Endothelial cell of umbilical vein (primary cell): ENCODE measurements around the gene TSKU. TPM values are rescaled to one million over a fixed set of nuclear protein-coding genes. Genes with fewer than 3 reads are reported as not detected.

ENCODE experiments used
- BruUV-seq: library from RNA; stranded (reverse); fragments of 400-500 nt; replicated peaks from 2 replicates; lab custom pipeline; 2021; lab: Mats Ljungman, UMichigan
- CTCF ChIA-PET: fragments of 300-600, 350-600 bp; sonication (Branson Sonifier 250); formaldehyde crosslinking; loops from one replicate; lab custom pipeline; 2021; ENCODE audit warnings: antibody characterized with exemption, inconsistent platforms; lab: Charles Lee
- POLR2A ChIA-PET: fragments of 300-600, 350-600 bp; sonication (Branson Sonifier 250); formaldehyde crosslinking; loops from one replicate; lab custom pipeline; 2021; ENCODE audit warnings: antibody characterized with exemption, inconsistent platforms; lab: Charles Lee
- DNase-seq: peaks from one replicate; pipeline ENCODE4 v3.0.0-alpha.2; 2011; ENCODE audit warnings: low read depth, low spot score
- FAIRE-seq: peaks from 2 replicates; lab custom pipeline; 2011; peaks lifted over from hg19 to GRCh38; lab: Jason Lieb, UNC
- H2AFZ ChIP-seq: 2 replicates; pipeline ENCODE4 v1.6.0; 2012; ENCODE audit warnings: low read depth, low read length, control low read depth, inconsistent platforms
- H3K27ac ChIP-seq: 2 replicates; pipeline ENCODE4 v1.5.1; 2011; ENCODE audit warnings: low read depth, mild to moderate bottlenecking, control low read depth, low read length, moderate library complexity; ENCODE audit not compliant: insufficient read depth
- H3K27me3 ChIP-seq, 2 experiments: 2 replicates each; pipeline versions ENCODE4 v1.6.0 to v1.6.1; 2011; ENCODE audit warnings: low read length in 2 of 2, mixed read lengths in 1 of 2; ENCODE audit not compliant: control insufficient read depth in 2 of 2, insufficient read depth in 2 of 2
- H3K36me3 ChIP-seq, 2 experiments: 2 replicates in 1 of 2; 3 replicates in 1 of 2; pipeline ENCODE4 v1.5.1; 2011; ENCODE audit warnings: low read length in 2 of 2, mild to moderate bottlenecking in 1 of 2, moderate library complexity in 1 of 2; ENCODE audit not compliant: control insufficient read depth in 2 of 2, insufficient read depth in 2 of 2; ENCODE audit errors: extremely low read depth in 1 of 2
- H3K4me1 ChIP-seq: 3 replicates; pipeline ENCODE4 v1.5.1; 2011; ENCODE audit warnings: mild to moderate bottlenecking, low read length; ENCODE audit not compliant: control insufficient read depth, insufficient read depth; ENCODE audit errors: extremely low read depth
- H3K4me2 ChIP-seq: 2 replicates; pipeline ENCODE4 v1.6.1; 2011; ENCODE audit warnings: low read length, control low read depth, mixed read lengths; ENCODE audit not compliant: insufficient read depth
- H3K4me3 ChIP-seq, 3 experiments: fragments of 200-600 bp in 1 of 3; sonication (generic), shearing (Covaris generic) in 1 of 3; replicated peaks in 1 of 3; 2 replicates each; pipeline ENCODE4 v1.5.1; 2011 to 2016; ENCODE audit warnings: control low read depth in 3 of 3, low read length in 3 of 3, mild to moderate bottlenecking in 2 of 3, inconsistent platforms in 1 of 3, low read depth in 1 of 3, moderate library complexity in 1 of 3; ENCODE audit not compliant: insufficient read depth in 1 of 3
- H3K79me2 ChIP-seq: 2 replicates; pipeline ENCODE4 v1.6.0; 2012; ENCODE audit warnings: low read length, inconsistent platforms; ENCODE audit not compliant: control insufficient read depth, insufficient read depth
- H3K9ac ChIP-seq: replicated peaks from 2 replicates; pipeline ENCODE3; 2011; ENCODE audit warnings: low read length, control low read depth; ENCODE audit not compliant: insufficient read depth; ENCODE audit errors: extremely low read depth
- H3K9me1 ChIP-seq: replicated peaks from 3 replicates; pipeline ENCODE4 v1.6.0; 2011; ENCODE audit warnings: mild to moderate bottlenecking, low read length; ENCODE audit not compliant: control insufficient read depth, insufficient read depth; ENCODE audit errors: extremely low read depth
- H3K9me3 ChIP-seq: replicated peaks from 2 replicates; pipeline ENCODE4 v1.5.1; 2012; ENCODE audit warnings: low read length, inconsistent platforms; ENCODE audit not compliant: control insufficient read depth, insufficient read depth
- H4K20me1 ChIP-seq: replicated peaks from 2 replicates; pipeline ENCODE3; 2011; ENCODE audit warnings: mild to moderate bottlenecking, low read length; ENCODE audit not compliant: control insufficient read depth, insufficient read depth; ENCODE audit errors: extremely low read depth
- CTCF ChIP-seq, 2 donors: IDR thresholded peaks; 1 replicate in 1 of 2; 2 replicates in 1 of 2; pipeline ENCODE4 v1.5.1; 2011; ENCODE audit warnings: low read length in 2 of 2, mild to moderate bottlenecking in 2 of 2, moderate library complexity in 2 of 2, control low read depth in 1 of 2, inconsistent platforms in 1 of 2, low read depth in 1 of 2; ENCODE audit not compliant: insufficient read depth in 1 of 2; ENCODE audit errors: extremely low read depth in 1 of 2
- EZH2 ChIP-seq: IDR thresholded peaks from 2 replicates; pipeline ENCODE4 v1.6.1; 2012; ENCODE audit warnings: borderline replicate concordance, low read depth, mild to moderate bottlenecking, moderate library complexity, low read length, inconsistent platforms; ENCODE audit not compliant: severe bottlenecking
- FOS ChIP-seq: IDR thresholded peaks from 2 replicates; pipeline ENCODE4 v1.6.1; 2011; ENCODE audit warnings: mild to moderate bottlenecking, low read length, moderate library complexity, borderline replicate concordance; ENCODE audit not compliant: insufficient read depth
- GATA2 ChIP-seq: IDR thresholded peaks from 2 replicates; pipeline ENCODE4 v1.7.0; 2011; ENCODE audit warnings: low read depth, mild to moderate bottlenecking, moderate library complexity, mixed read lengths, low read length; ENCODE audit not compliant: insufficient read length, insufficient read depth
- JUN ChIP-seq: IDR thresholded peaks from 2 replicates; pipeline ENCODE4 v1.6.1; 2011; ENCODE audit warnings: borderline replicate concordance, low read depth; ENCODE audit not compliant: insufficient read length, insufficient read depth
- MAX ChIP-seq: IDR thresholded peaks from 2 replicates; pipeline ENCODE4 v1.6.1; 2011; ENCODE audit not compliant: insufficient read depth, insufficient read length
- MYC ChIP-seq: IDR thresholded peaks from one replicate; pipeline ENCODE4 v1.6.1; 2011; ENCODE audit warnings: mild to moderate bottlenecking, low read depth, low read length
- POLR2A ChIP-seq: IDR thresholded peaks from 2 replicates; pipeline ENCODE4 v1.6.1; 2012; ENCODE audit warnings: low read depth, mild to moderate bottlenecking, control low read depth, low read length
- POLR2AphosphoS5 ChIP-seq: IDR thresholded peaks from 2 replicates; pipeline ENCODE4 v1.6.1; 2012; ENCODE audit warnings: low read depth, mild to moderate bottlenecking, control low read depth, low read length, moderate library complexity; ENCODE audit not compliant: insufficient read depth
- dilution Hi-C: fragments of 300-500 bp; cut with MboI; formaldehyde crosslinking; loops from one replicate; pipeline ENCODE4 v1.15.0; 2019; ENCODE audit warnings: low sequenced_read_pairs; ENCODE audit not compliant: extremely low pct_ligation_motif_present
- intact Hi-C: fragments of 100-400 bp; cut with micrococcal nuclease; formaldehyde crosslinking; loops from one replicate; pipeline ENCODE4 v1.10.0; 2022
- polyA plus RNA-seq, 4 experiments: library from polyadenylated mRNA; depleted of rRNA in 3 of 4; stranded (reverse) in 3 of 4; unstranded in 1 of 4; fragments of >200 nt; gene quantifications; 2 replicates each; pipeline versions ENCODE4 v1.2.1 to v1.2.3, GENCODE V29; 2011 to 2012; ENCODE audit warnings: missing spikeins in 1 of 4
- total RNA-seq: library from RNA; stranded (reverse); gene quantifications from 2 replicates; pipeline ENCODE4 v1.2.3, GENCODE V29; 2021

TSKU gene
- total and polyA plus RNA-seq, 2 donors (not counting 3 experiments of a cell fraction or from before 2014, with no cell fraction given): 16.2 to 21.2 TPM

GRCh38 chr11:76803023-76803422 is 19.9 kb downstream of the TSKU start:
- H3K36me3 ChIP-seq: no peaks in the 10 kb centered on the region
- POLR2A ChIA-PET: no interaction called here
- DNase-seq: no peak

GRCh38 chr11:76803811-76804600 is 20.9 kb downstream of the TSKU start:
- ChIA-PET CTCF (interaction anchor here (1.2 to 7.1 kb wide), 5 partner anchors 35 to 115 kb away, joined by 3 to 287 read pairs (median 64); no protein-coding TSS in a partner anchor), POLR2A (no interaction called here)
- Histone ChIP-seq H3K9ac (no peak overlapping the region), H2AFZ (no peak overlapping the region), H3K4me1 (peaks cover 4% of the 10 kb centered on the region), H3K27me3 (no peaks in the 10 kb centered on the region), H3K27ac (no peak overlapping the region), H4K20me1 (no peaks in the 10 kb centered on the region), H3K36me3 (no peaks in the 10 kb centered on the region), H3K79me2 (no peaks in the 10 kb centered on the region), H3K9me3 (no peaks in the 10 kb centered on the region), H3K9me1 (no peaks in the 10 kb centered on the region), H3K4me2 (no peak overlapping the region), H3K4me3 (no peak overlapping the region)
- FAIRE-seq (no peak), DNase-seq (no peak)
- dilution Hi-C loops: loop anchor here (25.0 kb wide), 1 partner anchor 108 kb away; no protein-coding TSS in a partner anchor
- TF ChIP-seq POLR2A (no peak), FOS (no peak), POLR2AphosphoS5 (no peak), JUN (no peak), CTCF (IDR thresholded peaks at IDR 0.05; ENCODE audit: extremely low read depth in 1 of 2, insufficient read depth in 1 of 2, low read depth in 1 of 2, low read length in 2 of 2) (no peak), GATA2 (no peak), EZH2 (no peak), MYC (no peak), MAX (no peak)
- intact Hi-C loops: no loop called here
- no TSS peak for BruUV-seq

More at GRCh38 chr11:76803023-76803422, 19.9 kb downstream of the TSKU start:
- peaks cover 7% of the 10 kb centered on the region for H3K4me1 ChIP-seq
- H3K9me1 ChIP-seq: no peaks in the 10 kb centered on the region
- intact Hi-C loops (no loop called here), dilution Hi-C loops (loop anchor here (25.0 kb wide), 1 partner anchor 109 kb away; no protein-coding TSS in a partner anchor)
- CTCF ChIA-PET: interaction anchor here (5.9 to 7.1 kb wide), 3 partner anchors 67 to 116 kb away, joined by 81 to 287 read pairs (median 96); no protein-coding TSS in a partner anchor
- H3K4me3 ChIP-seq: no peak overlapping the region
- H3K9ac ChIP-seq: no peak overlapping the region
- no TSS peak for BruUV-seq
- no peaks in the 10 kb centered on the region for H3K79me2 ChIP-seq
- no peak for FAIRE-seq
- no peaks in the 10 kb centered on the region for H3K27me3 ChIP-seq
- no peak overlapping the region for H2AFZ ChIP-seq
- TF ChIP-seq EZH2: no peak
- H4K20me1 ChIP-seq: no peaks in the 10 kb centered on the region
- no peak overlapping the region for H3K27ac ChIP-seq
- H3K4me2 ChIP-seq: no peak overlapping the region
- H3K9me3 ChIP-seq: no peaks in the 10 kb centered on the region
